Smooth muscle cell (in vitro differentiated cells): Measurements from ENCODE around the gene TENM3. TPM values are rescaled to one million over a fixed set of nuclear protein-coding genes. Genes with fewer than 3 reads are reported as not detected.

Experiments
- DNase-seq: peaks from one replicate; lab custom pipeline; 2025; ENCODE audit not compliant: unreplicated experiment; lab: John Stamatoyannopoulos, UW
- H2AFZ ChIP-seq: fragments of 200-600 bp; sonication (generic); 2 replicates; pipeline ENCODE4 v1.6.0; 2016; ENCODE audit warnings: antibody characterized with exemption, low read depth, mild to moderate bottlenecking
- H3F3A ChIP-seq: fragments of 200-600 bp; sonication (generic); 2 replicates; pipeline ENCODE4 v1.6.0; 2017; ENCODE audit warnings: antibody characterized with exemption, low read depth
- H3K27ac ChIP-seq: fragments of 200-600 bp; sonication (generic); 2 replicates; pipeline ENCODE4 v1.5.1; 2016; ENCODE audit warnings: low read depth, mild to moderate bottlenecking
- H3K27me3 ChIP-seq: fragments of 200-600 bp; sonication (generic); 2 replicates; pipeline ENCODE4 v1.6.1; 2016; ENCODE audit warnings: low read depth, mild to moderate bottlenecking
- H3K36me3 ChIP-seq: fragments of 200-600 bp; sonication (generic); 2 replicates; pipeline ENCODE4 v1.5.1; 2016; ENCODE audit warnings: low read depth
- H3K4me1 ChIP-seq: fragments of 200-600 bp; sonication (generic); 2 replicates; pipeline ENCODE4 v1.5.1; 2016; ENCODE audit warnings: low read depth
- H3K4me2 ChIP-seq: fragments of 200-600 bp; sonication (generic); 2 replicates; pipeline ENCODE4 v1.6.0; 2016; ENCODE audit warnings: mild to moderate bottlenecking
- H3K4me3 ChIP-seq: fragments of 200-600 bp; sonication (generic); 2 replicates; pipeline ENCODE4 v1.5.1; 2016; ENCODE audit warnings: mild to moderate bottlenecking
- H3K79me2 ChIP-seq: fragments of 200-600 bp; sonication (generic); 2 replicates; pipeline ENCODE4 v1.6.0; 2016; ENCODE audit warnings: low read depth, mild to moderate bottlenecking
- H3K9ac ChIP-seq: fragments of 200-600 bp; sonication (generic); 2 replicates; pipeline ENCODE4 v1.6.0; 2016; ENCODE audit warnings: low read depth
- H3K9me3 ChIP-seq: fragments of 200-600 bp; sonication (generic); replicated peaks from 2 replicates; pipeline ENCODE4 v1.5.1; 2016; ENCODE audit warnings: low read depth
- H4K20me1 ChIP-seq: fragments of 200-600 bp; sonication (generic); 2 replicates; pipeline ENCODE4 v1.6.0; 2016; ENCODE audit warnings: low read depth
- CTCF ChIP-seq: fragments of 200-600 bp; sonication (generic); IDR thresholded peaks from 2 replicates; pipeline ENCODE4 v1.5.1; 2017; ENCODE audit warnings: borderline replicate concordance, mild to moderate bottlenecking, antibody characterized with exemption; ENCODE audit not compliant: insufficient read depth, poor library complexity, severe bottlenecking
- WGBS: methylation state at CpG from one replicate; pipeline ENCODE4 v1.1.7; 2016; ENCODE audit warnings: low lambda C conversion rate; 5-methylcytosine and 5-hydroxymethylcytosine counted together
- polyA plus RNA-seq: library from polyadenylated mRNA; unstranded; fragments of >200 nt; fragmentation: Nextera tagmentation; extraction: Ambion mirVana; gene quantifications from 2 replicates; pipeline ENCODE4 v1.2.1, GENCODE V29; 2016
- total RNA-seq: library from RNA; depleted of rRNA; stranded (reverse); fragments of >200 nt; gene quantifications from 2 replicates; pipeline ENCODE4 v1.2.3, GENCODE V29; 2014

The TENM3 gene
- total and polyA plus RNA-seq, 2 experiments from 2014 or later: 46.9 to 295 TPM

- Histone ChIP-seq H2AFZ (no peak overlapping the region), H4K20me1 (no peaks in the 10 kb centered on the region), H3K4me2 (no peak overlapping the region), H3K4me1 (peaks cover 8% of the 10 kb centered on the region), H3F3A (no peaks in the 10 kb centered on the region), H3K27me3 (no peaks in the 10 kb centered on the region), H3K9ac (no peak overlapping the region), H3K79me2 (no peaks in the 10 kb centered on the region), H3K27ac (no peak overlapping the region), H3K9me3 (no peaks in the 10 kb centered on the region), H3K36me3 (peaks cover 10% of the 10 kb centered on the region), H3K4me3 (no peak overlapping the region)
- TF ChIP-seq CTCF: no peak
- WGBS: 80% methylated on average over 16 of the region's 16 CpGs
- no peak for DNase-seq
These were observed 82.7 kb downstream of the TENM3 start for GRCh38 chr4:182325848-182326255.

- Histone ChIP-seq H3K4me3 (no peak overlapping the region), H3K4me1 (peaks cover 8% of the 10 kb centered on the region), H3K4me2 (no peak overlapping the region), H2AFZ (no peak overlapping the region), H3K36me3 (peaks cover 10% of the 10 kb centered on the region), H3K27me3 (no peaks in the 10 kb centered on the region), H3K9me3 (no peaks in the 10 kb centered on the region), H4K20me1 (no peaks in the 10 kb centered on the region), H3K79me2 (no peaks in the 10 kb centered on the region), H3K9ac (no peak overlapping the region), H3K27ac (no peak overlapping the region), H3F3A (no peaks in the 10 kb centered on the region)
- TF ChIP-seq CTCF: no peak
- 96% methylated on average over 7 of the region's 7 CpGs for WGBS
- no peak for DNase-seq
These were observed 85.3 kb downstream of the TENM3 start for GRCh38 chr4:182328505-182328904.

- no peaks in the 10 kb centered on the region for H3K27me3 ChIP-seq
- H3K27ac ChIP-seq: no peak overlapping the region
- H4K20me1 ChIP-seq: no peaks in the 10 kb centered on the region
- no peak overlapping the region for H3K4me2 ChIP-seq
- H3K9ac ChIP-seq: no peak overlapping the region
- peaks cover 15% of the 10 kb centered on the region for H3F3A ChIP-seq
- no peak overlapping the region for H2AFZ ChIP-seq
- no peaks in the 10 kb centered on the region for H3K9me3 ChIP-seq
- peaks cover 6% of the 10 kb centered on the region for H3K36me3 ChIP-seq
- DNase-seq: no peak
- H3K79me2 ChIP-seq: no peaks in the 10 kb centered on the region
- WGBS: 79% methylated on average over 1 of the region's 1 CpG
- TF ChIP-seq CTCF: no peak
- no peak overlapping the region for H3K4me3 ChIP-seq
- peaks cover 17% of the 10 kb centered on the region for H3K4me1 ChIP-seq
These were observed 94.2 kb downstream of the TENM3 start for GRCh38 chr4:182337366-182337765.

- Histone ChIP-seq H3K9me3 (no peaks in the 10 kb centered on the region), H3K4me2 (peak overlapping the region; percentile 15), H4K20me1 (no peaks in the 10 kb centered on the region), H2AFZ (no peak overlapping the region), H3K9ac (no peak overlapping the region), H3K4me1 (peaks cover 17% of the 10 kb centered on the region), H3F3A (peaks cover 15% of the 10 kb centered on the region), H3K27ac (peak overlapping the region; percentile 57), H3K36me3 (peaks cover 6% of the 10 kb centered on the region), H3K79me2 (no peaks in the 10 kb centered on the region), H3K27me3 (no peaks in the 10 kb centered on the region), H3K4me3 (peak overlapping the region; percentile 0)
- DNase-seq: no peak
- WGBS: 43% methylated on average over 3 of the region's 3 CpGs
- TF ChIP-seq CTCF: no peak
These were observed 94.9 kb downstream of the TENM3 start for GRCh38 chr4:182338063-182338462.
